ENCODE data around the gene NCAPD3. TPM values are rescaled to one million over a fixed set of nuclear protein-coding genes. Genes with fewer than 3 reads are reported as not detected.

NCAPD3 gene
- total and polyA plus RNA-seq, 2 of the 13 experiments (the other 11 are each of a cell fraction or from before 2014, with no cell fraction given) = 20.7 to 25.6 TPM

DNA sequence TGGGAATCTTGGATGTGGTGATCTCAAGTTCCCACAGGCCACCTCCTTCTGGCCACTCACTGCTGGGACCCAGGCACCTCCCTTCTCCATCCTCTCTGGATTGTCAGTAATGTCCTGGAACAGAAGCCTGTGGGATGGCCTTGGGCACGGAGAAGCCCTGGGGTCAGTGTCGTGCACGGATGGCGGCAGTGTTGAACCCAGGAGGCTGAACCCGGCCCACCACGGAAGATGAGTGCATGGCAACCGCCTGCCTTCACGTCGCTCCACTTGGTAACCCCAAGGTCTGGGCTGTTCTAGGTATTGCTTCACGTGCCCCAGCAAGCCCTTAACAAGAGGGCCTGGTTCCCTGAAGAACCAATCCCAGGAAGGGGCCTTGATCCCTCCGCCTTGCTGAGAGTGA lies 22.3 kb upstream of the NCAPD3 start:
- ATAC-seq = no peak
- H4K20me1 ChIP-seq (ENCODE audit: insufficient read depth, low read length) = no peaks in the 10 kb centered on the region
- CTCF ChIA-PET (ENCODE audit: low intra/inter-chr PET ratio, low total read pairs) = interaction anchor here (3.2 kb wide), 1 partner anchor 38 kb away, joined by 15 read pairs; no protein-coding TSS in a partner anchor
- no peak overlapping the region for H2AFZ ChIP-seq (ENCODE audit: low read length)
- no peaks in the 10 kb centered on the region for H3K9me3 ChIP-seq (ENCODE audit: low read length)
- no peaks in the 10 kb centered on the region for H3K4me1 ChIP-seq (ENCODE audit: insufficient read depth, low read length)
- FAIRE-seq = no peak
- no peak overlapping the region for H3K27ac ChIP-seq (ENCODE audit: extremely low read length, insufficient read depth, low read length)
- DNase-seq (ENCODE audit: low spot score) = no peak
- no peak overlapping the region for H3K4me2 ChIP-seq (ENCODE audit: low read depth, low read length)
- no peak overlapping the region for H3K9ac ChIP-seq (ENCODE audit: insufficient read depth, low read depth, low read length)
- intact Hi-C loops (cut with micrococcal nuclease; ENCODE audit: unreplicated experiment) = no loop called here
- POLR2A ChIA-PET = no interaction called here
- no peak overlapping the region for H3K4me3 ChIP-seq (replicated peaks in 1 of 3; ENCODE audit: insufficient read depth in 1 of 3, low read depth in 2 of 3, low read length in 3 of 3)
- WGBS (ENCODE audit: low lambda C conversion rate) = 97% methylated on average over 10 of the region's 11 CpGs
- no peaks in the 10 kb centered on the region for H3K79me2 ChIP-seq (ENCODE audit: insufficient read depth, low read length)
- TF ChIP-seq CBX2 (IDR thresholded peaks at IDR 0.05; ENCODE audit: low read depth, low read length) = no peak
- TF ChIP-seq CBX2 (CRISPR knock-in tag; IDR thresholded peaks at IDR 0.05; ENCODE audit: low read depth) = no peak
- in situ Hi-C loops (cut with HindIII; ENCODE audit: extremely low pct_ligation_motif_present, low pct_unique_long_range_greater_than_20kb) = no loop called here
- BruUV-seq (replicated peaks) = no TSS peak
- peaks cover 11 to 52% of the 10 kb centered on the region in 2 experiments for H3K36me3 ChIP-seq (replicated peaks in 1 of 2; ENCODE audit: control insufficient read depth in 1 of 2, insufficient read depth in 2 of 2, low read length in 2 of 2)
- H3K27me3 ChIP-seq (ENCODE audit: control insufficient read depth in 1 of 2, insufficient read depth in 2 of 2, low read length in 2 of 2) = no peaks in the 10 kb centered on the region

DNA sequence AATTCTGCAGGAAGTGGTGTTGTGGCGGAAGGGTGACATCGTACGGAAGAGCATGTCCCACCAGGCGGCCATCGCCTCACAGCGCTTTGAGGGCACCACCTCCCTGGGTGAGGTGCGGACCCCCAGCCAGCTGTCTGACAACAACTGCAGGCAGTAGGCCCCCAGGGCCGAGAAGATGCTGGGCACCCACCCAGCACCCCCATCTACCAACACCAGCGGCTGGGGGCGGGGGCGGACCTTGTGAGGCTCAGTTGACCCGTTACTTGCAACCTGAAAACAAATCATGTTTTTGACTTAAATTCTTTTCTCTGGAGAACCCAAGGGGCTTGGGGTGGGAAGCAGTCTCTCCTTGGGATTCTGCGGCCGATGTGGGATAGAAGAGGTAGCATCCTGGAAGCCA lies 21.7 kb upstream of the NCAPD3 start:
- intact Hi-C loops (cut with micrococcal nuclease; ENCODE audit: unreplicated experiment) (no loop called here), in situ Hi-C loops (cut with HindIII; ENCODE audit: extremely low pct_ligation_motif_present, low pct_unique_long_range_greater_than_20kb) (no loop called here)
- no peaks in the 10 kb centered on the region for H3K9me3 ChIP-seq (ENCODE audit: low read length)
- H3K4me2 ChIP-seq (ENCODE audit: low read depth, low read length) = no peak overlapping the region
- FAIRE-seq (no peak), DNase-seq (ENCODE audit: low spot score) (no peak), ATAC-seq (no peak)
- H3K27me3 ChIP-seq (ENCODE audit: control insufficient read depth in 1 of 2, insufficient read depth in 2 of 2, low read length in 2 of 2) = no peaks in the 10 kb centered on the region
- H2AFZ ChIP-seq (ENCODE audit: low read length) = no peak overlapping the region
- H3K9ac ChIP-seq (ENCODE audit: insufficient read depth, low read depth, low read length) = no peak overlapping the region
- ChIA-PET POLR2A (no interaction called here), CTCF (ENCODE audit: low intra/inter-chr PET ratio, low total read pairs) (interaction anchor here (3.2 kb wide), 1 partner anchor 38 kb away, joined by 15 read pairs; no protein-coding TSS in a partner anchor)
- no TSS peak for BruUV-seq (replicated peaks)
- no peaks in the 10 kb centered on the region for H4K20me1 ChIP-seq (ENCODE audit: insufficient read depth, low read length)
- 97% methylated on average over 6 of the region's 14 CpGs for WGBS (ENCODE audit: low lambda C conversion rate)
- H3K4me1 ChIP-seq (ENCODE audit: insufficient read depth, low read length) = no peaks in the 10 kb centered on the region
- H3K27ac ChIP-seq (ENCODE audit: extremely low read length, insufficient read depth, low read length) = no peak overlapping the region
- TF ChIP-seq HOXA7 (CRISPR knock-in tag; IDR thresholded peaks at IDR 0.05) (no peak), FOXK2 (IDR thresholded peaks at IDR 0.05) (no peak), AGO2 (optimal IDR thresholded peaks at IDR 0.05; ENCODE audit: low read depth, low read length) (peak; percentile 3)
- TF ChIP-seq, protein P1, sequence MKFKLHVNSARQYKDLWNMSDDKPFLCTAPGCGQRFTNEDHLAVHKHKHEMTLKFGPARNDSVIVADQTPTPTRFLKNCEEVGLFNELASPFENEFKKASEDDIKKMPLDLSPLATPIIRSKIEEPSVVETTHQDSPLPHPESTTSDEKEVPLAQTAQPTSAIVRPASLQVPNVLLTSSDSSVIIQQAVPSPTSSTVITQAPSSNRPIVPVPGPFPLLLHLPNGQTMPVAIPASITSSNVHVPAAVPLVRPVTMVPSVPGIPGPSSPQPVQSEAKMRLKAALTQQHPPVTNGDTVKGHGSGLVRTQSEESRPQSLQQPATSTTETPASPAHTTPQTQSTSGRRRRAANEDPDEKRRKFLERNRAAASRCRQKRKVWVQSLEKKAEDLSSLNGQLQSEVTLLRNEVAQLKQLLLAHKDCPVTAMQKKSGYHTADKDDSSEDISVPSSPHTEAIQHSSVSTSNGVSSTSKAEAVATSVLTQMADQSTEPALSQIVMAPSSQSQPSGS (CRISPR knock-in tag; IDR thresholded peaks at IDR 0.05) = no peak
- TF ChIP-seq, protein P2, sequence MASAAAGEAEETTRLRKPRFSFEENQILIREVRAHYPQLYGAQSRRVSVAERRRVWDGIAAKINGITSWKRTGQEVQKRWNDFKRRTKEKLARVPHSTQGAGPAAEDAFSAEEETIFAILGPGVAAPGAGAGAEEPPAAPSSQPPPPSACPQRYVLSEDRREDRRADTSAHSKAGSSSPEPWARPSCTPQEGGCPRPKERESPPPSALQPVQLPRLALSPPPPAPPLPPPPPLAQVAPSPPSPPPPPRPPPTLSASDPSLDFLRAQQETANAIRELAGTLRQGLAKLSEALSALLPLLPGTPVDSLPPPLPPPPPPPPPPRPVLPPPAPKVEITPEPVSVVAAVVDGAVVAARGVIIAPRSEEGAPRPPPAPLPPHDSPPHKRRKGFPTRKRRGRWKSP (CRISPR knock-in tag; IDR thresholded peaks at IDR 0.05) = no peak
- no peak overlapping the region for H3K4me3 ChIP-seq (replicated peaks in 1 of 3; ENCODE audit: insufficient read depth in 1 of 3, low read depth in 2 of 3, low read length in 3 of 3)
- no peaks in the 10 kb centered on the region for H3K79me2 ChIP-seq (ENCODE audit: insufficient read depth, low read length)
- H3K36me3 ChIP-seq (replicated peaks in 1 of 2; ENCODE audit: control insufficient read depth in 1 of 2, insufficient read depth in 2 of 2, low read length in 2 of 2) = peaks cover 11 to 46% of the 10 kb centered on the region in 2 experiments
